ENCODE data around the gene ICAM3.

ICAM3 gene

GRCh38 chr19:10292206-10292788 is 47.1 kb downstream of the ICAM3 start:
- TF ChIP-seq CTCF (IDR thresholded peaks at IDR 0.05) = no peak
- H3K4me3 ChIP-seq = peak overlapping the region; percentile 73
- H3K27ac ChIP-seq = no peak overlapping the region
- no peak for DNase-seq (ENCODE audit: low spot score)

GRCh38 chr19:10291554-10292205 is 47.7 kb downstream of the ICAM3 start:
- no peak for TF ChIP-seq CTCF (IDR thresholded peaks at IDR 0.05)
- DNase-seq (ENCODE audit: low spot score) = no peak

GRCh38 chr19:10290876-10291553 is 48.4 kb downstream of the ICAM3 start:
- Histone ChIP-seq H3K27ac (no peak overlapping the region), H3K4me3 (peak overlapping the region; percentile 73)
- DNase-seq (ENCODE audit: low spot score) = no peak
- TF ChIP-seq CTCF (IDR thresholded peaks at IDR 0.05) = no peak

More at GRCh38 chr19:10291554-10292205, 47.7 kb downstream of the ICAM3 start:
- peak overlapping the region; percentile 73 for H3K4me3 ChIP-seq
- H3K27ac ChIP-seq = no peak overlapping the region

GRCh38 chr19:10290357-10290875 is 49.0 kb downstream of the ICAM3 start:
- TF ChIP-seq CTCF (IDR thresholded peaks at IDR 0.05) = no peak
- peak overlapping the region; percentile 73 for H3K4me3 ChIP-seq
- H3K27ac ChIP-seq = no peak overlapping the region
- DNase-seq (ENCODE audit: low spot score) = no peak

GRCh38 chr19:10289836-10290356 is 49.5 kb downstream of the ICAM3 start, which contains the start of gene ICAM5:
Gene ICAM5, plus strand, starts transcription at chr19:10289952. Its CDS starts 92 bp downstream, at chr19:10290044.
- Histone ChIP-seq H3K27ac (no peak within 1 kb of the TSS), H3K4me3 (peak within 1 kb of the TSS; percentile 73)
- no peak for DNase-seq (ENCODE audit: low spot score)
- no peak for TF ChIP-seq CTCF (IDR thresholded peaks at IDR 0.05)

GRCh38 chr19:10289167-10289835 is 50.1 kb downstream of the ICAM3 start:
- no peak for DNase-seq (ENCODE audit: low spot score)
- no peak for TF ChIP-seq CTCF (IDR thresholded peaks at IDR 0.05)
- H3K27ac ChIP-seq = no peak overlapping the region
- H3K4me3 ChIP-seq = peak overlapping the region; percentile 73

Data from coronary artery (tissue), 2 donors.